GM13976 (cell line): ENCODE measurements around the gene DCXR.

Source experiments
- DNase-seq: peaks from one replicate; pipeline ENCODE4 v3.0.0; 2012; ENCODE audit warnings: low spot score
- CTCF ChIP-seq: IDR thresholded peaks from 2 replicates; pipeline ENCODE4 v1.5.1; 2012; ENCODE audit warnings: borderline replicate concordance, mild to moderate bottlenecking; ENCODE audit not compliant: insufficient read depth; ENCODE audit errors: extremely low read depth, missing control alignments, control extremely low read depth
- in situ Hi-C: fragments of 300-500 bp; cut with MboI; formaldehyde crosslinking; loops from one replicate; pipeline ENCODE4 v1.12.0; 2022; ENCODE audit warnings: low sequenced_read_pairs, mixed read lengths, inconsistent platforms; ENCODE audit not compliant: unreplicated experiment

DCXR gene

DNA sequence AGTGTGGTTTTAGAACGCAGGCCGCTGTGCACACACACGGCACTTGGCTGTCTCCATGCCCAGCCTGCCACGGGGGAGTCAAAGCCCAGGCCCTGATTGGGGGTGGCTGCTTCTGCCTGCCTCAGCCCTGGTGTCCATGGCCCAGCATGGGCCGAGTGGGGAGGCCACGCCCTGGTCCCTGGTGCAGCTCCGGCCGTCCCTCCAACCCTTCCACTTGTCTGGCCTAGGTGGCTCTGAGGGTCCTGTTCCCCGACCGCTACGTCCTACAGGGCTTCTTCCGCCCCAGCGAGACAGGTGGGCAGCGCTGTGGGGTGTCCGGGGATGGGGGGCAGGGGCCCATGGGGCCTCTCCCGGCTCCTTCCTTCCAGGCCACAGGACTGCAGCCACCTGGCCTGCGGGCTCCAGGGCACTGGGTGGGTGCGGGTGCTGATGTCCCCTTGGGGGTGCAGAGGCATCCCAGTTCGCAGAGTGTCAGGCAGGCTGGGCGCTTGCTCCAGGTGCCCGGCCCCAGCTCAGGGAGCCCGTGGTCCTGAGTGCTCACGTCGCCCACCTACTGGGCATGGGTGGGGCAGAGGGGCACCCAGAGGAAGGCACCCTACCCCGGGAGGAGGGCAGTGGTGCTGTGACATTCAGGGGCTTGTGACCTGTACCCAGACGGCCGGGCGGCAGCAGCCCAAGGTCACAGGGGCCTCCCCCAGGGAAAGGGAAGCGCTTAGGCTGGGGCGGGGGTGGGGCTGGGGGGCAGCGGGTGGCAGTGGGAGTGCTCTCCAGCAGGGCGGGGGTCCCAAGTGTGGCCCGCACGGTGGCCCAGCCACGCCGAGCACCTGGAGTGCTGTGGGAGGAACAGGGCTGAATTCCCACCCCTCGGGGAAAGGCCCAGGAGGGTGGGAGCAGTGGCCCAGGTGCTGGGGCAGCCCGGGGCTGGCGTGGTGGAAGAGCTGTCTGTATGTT lies 26.6 kb downstream of the DCXR start:
- DNase-seq, result no peak
- in situ Hi-C loops, result no loop called here
- no peak for TF ChIP-seq CTCF

GRCh38 chr17:82009413-82009812 lies 28.1 kb downstream of the DCXR start:
- in situ Hi-C loops, result no loop called here
- DNase-seq, result no peak
- no peak for TF ChIP-seq CTCF

GRCh38 chr17:82008941-82009405 lies 28.5 kb downstream of the DCXR start:
- TF ChIP-seq CTCF, result no peak
- in situ Hi-C loops, result no loop called here
- DNase-seq, result no peak

- DNase-seq, result no peak
- no peak for TF ChIP-seq CTCF
- in situ Hi-C loops, result no loop called here
Measured at GRCh38 chr17:82008258-82008940, 29.1 kb downstream of the DCXR start.

DNA sequence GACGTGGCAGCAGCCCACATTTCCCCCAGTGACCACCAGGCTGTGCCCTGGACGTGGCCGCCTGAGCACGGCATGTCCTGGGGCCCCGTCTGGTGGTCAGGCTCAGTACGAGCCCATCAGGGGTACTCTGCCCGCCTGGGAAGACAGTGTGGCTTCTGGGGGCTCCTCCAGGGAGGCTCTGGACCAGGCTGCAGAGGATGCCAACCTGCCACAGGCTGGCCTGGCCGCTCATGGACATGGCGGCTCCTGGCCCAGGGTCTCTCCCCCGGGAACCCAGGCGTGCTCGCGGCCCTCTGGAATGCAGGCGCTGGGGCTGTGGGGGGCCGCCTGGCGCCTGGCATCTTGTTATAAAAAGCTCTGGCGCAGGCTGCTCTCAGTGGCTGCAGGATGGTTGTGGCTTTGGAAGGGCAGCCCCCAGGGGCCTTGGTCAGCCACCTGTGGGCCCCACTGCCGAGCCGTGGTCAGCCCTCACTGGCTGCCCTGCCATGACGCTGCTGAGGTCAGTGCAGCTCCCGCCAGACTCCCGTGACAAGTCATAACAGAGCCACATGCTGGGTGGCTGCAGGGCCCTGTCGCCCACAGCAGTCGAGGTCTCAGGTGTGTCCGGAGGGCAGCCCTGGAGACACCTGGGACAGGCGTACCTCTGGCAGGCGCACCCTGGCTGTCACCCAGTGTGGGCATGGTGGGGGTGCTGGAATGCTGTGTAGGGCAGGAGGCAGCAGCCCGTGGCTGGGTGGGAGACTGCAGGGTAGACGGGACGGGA lies 29.8 kb downstream of the DCXR start:
- TF ChIP-seq CTCF, result no peak
- in situ Hi-C loops, result no loop called here
- no peak for DNase-seq

DNA sequence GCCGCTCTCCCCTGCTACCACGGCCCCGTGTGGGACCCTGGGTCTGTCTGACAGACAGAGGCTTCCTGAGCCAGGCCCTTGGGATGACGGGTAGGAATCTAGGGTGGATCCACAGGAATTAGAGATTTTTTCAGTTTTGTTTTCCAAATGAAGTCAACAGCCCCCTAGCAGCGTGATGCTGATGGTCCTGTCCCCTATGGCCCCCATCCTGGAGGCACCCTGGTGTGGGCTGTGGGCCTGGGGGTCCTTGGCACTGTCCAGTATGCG lies 30.3 kb downstream of the DCXR start:
- DNase-seq, result no peak
- in situ Hi-C loops, result no loop called here
- no peak for TF ChIP-seq CTCF
